NOMO-1 (cell line): ENCODE results near the gene ITGB2.

ENCODE experiments used
- DNase-seq, 2 experiments: peaks; one replicate each; lab custom pipeline; 2025; ENCODE audit not compliant: unreplicated experiment in 2 of 2; lab: John Stamatoyannopoulos, UW

The ITGB2 gene

GRCh38 chr21:44920694-44921604 is at the start of gene ITGB2:
ITGB2 (minus strand) TSS chr21:44920899; CDS start chr21:44910782, 10,117 bp downstream.
- DNase-seq, result peak; percentile 74 to 94

- DNase-seq, result peak; percentile 8 to 16
Observed at GRCh38 chr21:44969931-44970755, 49.4 kb upstream of the ITGB2 start.

- DNase-seq, result no peak
Observed at GRCh38 chr21:44969066-44969670, 48.5 kb upstream of the ITGB2 start.

GRCh38 chr21:44967082-44968047 is 46.7 kb upstream of the ITGB2 start:
- DNase-seq, result no peak

- DNase-seq, result no peak
Observed at GRCh38 chr21:44966135-44967081, 45.7 kb upstream of the ITGB2 start.

- DNase-seq, result peak; percentile 1 to 3
Observed at GRCh38 chr21:44965251-44966022, 44.7 kb upstream of the ITGB2 start.

GRCh38 chr21:44964381-44964780 is 43.7 kb upstream of the ITGB2 start:
- DNase-seq, result no peak

- DNase-seq, result no peak
Observed at GRCh38 chr21:44962403-44962966, 41.8 kb upstream of the ITGB2 start.

- DNase-seq, result no peak
Observed at GRCh38 chr21:44960141-44961092, 39.7 kb upstream of the ITGB2 start.

- no peak for DNase-seq
Observed at GRCh38 chr21:44959376-44960091, 38.8 kb upstream of the ITGB2 start.

- no peak for DNase-seq
Observed at GRCh38 chr21:44958471-44959191, 37.9 kb upstream of the ITGB2 start.

GRCh38 chr21:44957901-44958451 is 37.3 kb upstream of the ITGB2 start:
- DNase-seq, result no peak

GRCh38 chr21:44957047-44957831 is 36.5 kb upstream of the ITGB2 start:
- no peak for DNase-seq

GRCh38 chr21:44956356-44957046 is 35.8 kb upstream of the ITGB2 start:
- no peak for DNase-seq
